SKM-1 treated with dmso at 0.1 percent for 144 hours (cell line): ENCODE measurements around the gene MAP3K1.

ENCODE experiments used
- DNase-seq: peaks from one replicate; lab custom pipeline; 2025; ENCODE audit not compliant: unreplicated experiment; lab: John Stamatoyannopoulos, UW

Gene MAP3K1

GRCh38 chr5:56845277-56845676, 29.9 kb downstream of the MAP3K1 start:
- DNase-seq: no peak

DNA sequence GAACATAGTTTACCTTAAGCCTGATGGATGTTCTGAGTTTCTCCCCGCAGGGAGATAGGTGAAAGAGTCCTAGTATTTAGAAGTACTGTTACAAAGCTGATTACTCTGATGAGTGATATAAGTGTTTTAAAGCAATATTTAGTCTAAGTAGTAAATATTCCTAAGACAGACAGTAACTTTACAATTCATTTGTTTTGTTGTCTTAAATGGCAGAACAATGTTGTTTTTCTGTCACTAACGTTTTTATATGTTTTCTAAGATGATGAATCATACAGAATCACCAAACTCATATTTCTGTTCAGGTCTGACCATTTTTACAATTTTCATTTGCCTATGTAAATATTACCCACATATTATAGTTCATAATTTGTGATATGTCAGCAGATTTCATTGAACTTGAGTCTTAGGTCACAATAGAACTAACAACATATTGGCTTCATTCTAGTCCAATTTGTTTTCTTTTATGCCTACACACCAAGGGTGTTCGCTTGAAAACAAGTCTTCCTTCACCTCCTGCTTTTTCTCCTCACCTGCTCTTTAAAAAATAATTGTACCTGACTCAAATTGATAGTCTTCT, 30.6 kb downstream of the MAP3K1 start:
- no peak for DNase-seq

GRCh38 chr5:56848206-56848605, 32.9 kb downstream of the MAP3K1 start:
- no peak for DNase-seq

GRCh38 chr5:56849671-56850070, 34.3 kb downstream of the MAP3K1 start:
- no peak for DNase-seq

DNA sequence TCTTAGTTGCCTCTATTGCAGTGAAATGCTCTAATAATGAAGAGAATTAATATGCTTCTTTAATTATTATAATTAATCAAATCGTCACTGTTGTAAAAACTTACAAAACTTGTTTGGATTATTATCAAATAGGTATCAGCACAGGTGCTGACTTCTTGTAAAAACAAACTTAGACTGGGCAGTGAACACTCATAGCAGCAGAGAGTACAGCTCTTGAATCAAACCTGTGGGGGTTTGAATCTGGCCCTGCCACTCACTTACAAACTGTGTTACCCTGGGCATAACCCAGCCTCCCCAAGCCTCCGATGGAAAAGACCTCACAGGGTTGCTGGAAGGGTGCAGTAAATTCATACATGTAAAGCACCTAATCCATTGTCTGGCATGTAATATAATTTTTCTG, 35.1 kb downstream of the MAP3K1 start:
- no peak for DNase-seq

DNA sequence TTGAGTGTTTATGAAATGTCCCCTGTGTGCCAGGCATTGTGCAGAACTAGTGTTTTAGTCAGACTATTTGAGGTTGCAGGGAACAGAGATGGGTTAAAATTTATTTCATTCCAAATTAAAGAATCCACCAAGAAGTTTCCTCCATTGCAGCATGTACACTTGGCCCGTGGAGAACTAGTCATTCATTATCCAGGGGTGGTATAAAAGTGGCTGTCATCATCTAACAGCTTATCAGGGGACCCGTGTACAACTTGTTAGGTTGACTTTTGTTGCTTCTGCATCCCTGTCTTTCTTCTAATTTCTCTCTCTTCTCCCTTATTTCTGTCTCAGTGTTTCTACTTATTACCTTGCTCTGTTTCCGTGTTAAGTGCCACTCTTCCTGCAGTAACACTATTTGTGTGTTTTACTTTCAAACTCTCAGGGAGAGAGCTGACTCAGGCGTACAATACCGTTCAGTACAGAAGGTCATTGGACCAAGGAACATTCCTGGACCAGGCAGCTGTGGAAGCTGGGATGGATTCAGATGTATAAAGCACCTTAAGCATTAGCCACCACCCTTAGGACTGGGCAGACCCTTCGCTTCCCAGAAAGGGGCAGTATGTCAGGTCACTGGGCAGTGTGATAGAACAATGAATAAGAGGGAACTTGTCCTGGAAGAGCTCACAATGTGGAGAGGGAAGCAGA, 36.1 kb downstream of the MAP3K1 start:
- no peak for DNase-seq

DNA sequence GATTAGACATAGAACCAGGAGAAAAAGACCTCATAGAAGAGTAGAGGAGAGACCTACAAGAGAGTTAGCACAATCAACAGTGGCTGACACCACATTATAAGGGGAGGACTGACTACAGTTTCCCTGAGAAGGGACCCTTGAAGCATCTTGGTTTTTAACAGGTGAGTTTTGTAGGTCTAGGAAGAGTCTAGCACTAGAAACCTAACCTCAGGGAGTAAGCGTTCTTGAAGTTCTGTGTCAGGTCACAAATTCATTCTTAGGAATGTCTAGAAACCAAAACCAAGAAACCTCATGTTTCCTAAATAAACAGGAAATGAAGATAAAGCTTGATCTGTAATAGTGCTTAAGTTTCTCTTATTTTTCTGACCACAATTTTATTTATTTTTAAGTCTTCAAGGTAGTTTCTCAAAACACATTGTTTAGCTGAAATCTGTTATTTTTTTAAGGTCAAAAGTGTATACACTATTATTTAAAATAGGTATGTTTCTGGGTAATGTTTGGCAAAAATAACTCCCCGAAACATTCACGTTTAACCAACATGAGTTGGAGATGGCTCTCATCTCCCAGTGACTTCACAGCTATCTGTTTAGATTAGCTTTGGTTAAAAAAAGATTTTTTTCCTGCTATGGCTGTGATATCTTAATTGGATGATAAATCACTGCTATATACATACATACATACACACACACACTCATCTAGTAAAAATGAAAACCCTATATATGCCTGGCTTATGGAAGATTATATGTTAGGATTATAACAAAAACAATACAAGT, 37.1 kb downstream of the MAP3K1 start:
- no peak for DNase-seq

- no peak for DNase-seq
Measured at GRCh38 chr5:56853698-56854097, 38.3 kb downstream of the MAP3K1 start.

DNA sequence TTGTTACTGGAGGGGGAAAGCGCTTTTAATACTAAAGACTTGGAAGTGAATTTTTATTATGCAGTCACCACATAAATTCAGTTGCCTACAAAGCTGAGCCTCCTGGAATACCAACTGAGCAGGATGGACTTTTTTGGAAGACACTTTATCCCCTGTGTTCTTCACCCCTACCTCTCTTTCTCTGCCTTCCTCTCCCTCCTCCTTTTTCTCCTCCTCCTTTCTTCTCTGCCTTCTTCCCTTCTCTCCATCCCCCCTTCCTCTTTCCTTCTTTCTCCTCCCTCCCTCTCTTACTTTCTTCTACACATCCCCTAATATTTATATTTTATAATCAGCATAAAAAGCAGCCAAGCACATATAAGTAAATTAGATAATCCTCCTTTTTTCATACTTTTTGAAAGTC, 39.6 kb downstream of the MAP3K1 start:
- no peak for DNase-seq

DNA sequence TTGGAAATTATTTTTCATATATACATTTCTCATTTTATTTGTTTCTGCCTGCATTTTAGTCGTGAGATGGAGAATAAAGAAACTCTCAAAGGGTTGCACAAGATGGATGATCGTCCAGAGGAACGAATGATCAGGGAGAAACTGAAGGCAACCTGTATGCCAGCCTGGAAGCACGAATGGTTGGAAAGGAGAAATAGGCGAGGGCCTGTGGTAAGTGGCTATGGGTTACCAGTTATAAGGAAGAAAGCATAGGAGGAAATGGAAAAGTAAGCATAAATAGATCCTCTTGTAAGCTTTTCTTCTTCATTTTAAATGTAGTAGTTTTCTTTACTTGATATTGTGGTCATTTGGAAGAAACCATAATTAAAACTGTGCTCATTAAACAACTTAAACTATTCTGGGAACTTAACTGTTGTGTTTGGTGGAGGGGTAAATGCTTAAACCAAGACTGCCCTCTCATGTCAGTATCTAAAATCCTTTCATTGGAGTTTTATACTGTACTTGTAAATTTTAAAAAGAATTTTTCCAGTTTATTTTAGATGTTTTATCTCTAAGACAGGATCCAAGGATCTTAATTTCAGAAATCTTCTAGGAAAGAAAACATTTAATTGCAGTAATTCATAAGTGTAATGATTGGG, 41.3 kb downstream of the MAP3K1 start:
- no peak for DNase-seq

- DNase-seq: no peak
Measured at GRCh38 chr5:56858777-56859442, 43.6 kb downstream of the MAP3K1 start.

GRCh38 chr5:56861893-56862485, 46.6 kb downstream of the MAP3K1 start:
- DNase-seq: no peak

DNA sequence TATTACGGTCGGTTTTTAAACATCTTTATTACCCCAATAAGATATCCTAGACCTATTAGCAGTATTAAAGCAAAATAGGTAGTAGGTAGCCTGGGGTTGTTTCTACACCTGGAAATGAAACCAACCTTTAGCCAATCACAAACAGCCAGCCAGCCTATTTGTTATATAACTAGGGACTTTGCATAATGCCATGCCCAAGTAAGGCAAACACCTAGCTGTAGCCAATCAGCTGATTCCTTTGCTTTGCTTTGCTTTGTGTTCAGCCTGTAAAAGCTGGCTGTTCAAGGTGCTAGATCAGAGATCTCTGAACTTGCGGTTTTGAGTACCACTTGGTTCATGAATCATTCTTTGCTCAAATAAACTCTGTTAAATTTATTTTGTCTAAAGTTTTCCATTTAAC, 47.6 kb downstream of the MAP3K1 start:
- no peak for DNase-seq

DNA sequence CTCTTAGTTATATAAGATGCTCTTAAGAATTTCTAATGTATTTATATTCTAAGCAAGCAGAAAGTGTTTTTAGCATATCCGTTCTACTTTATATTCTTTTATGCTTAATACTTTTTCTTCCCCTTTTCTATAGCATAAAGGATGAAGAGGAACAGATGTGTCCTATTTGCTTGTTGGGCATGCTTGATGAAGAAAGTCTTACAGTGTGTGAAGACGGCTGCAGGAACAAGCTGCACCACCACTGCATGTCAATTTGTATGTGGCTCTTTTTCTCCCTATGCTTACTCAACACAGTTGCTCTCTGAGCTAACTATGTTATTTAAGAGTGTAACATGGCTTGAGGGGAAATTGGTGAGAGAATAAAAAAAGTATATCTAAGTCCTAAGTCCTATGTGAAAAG, 56.4 kb downstream of the MAP3K1 start:
- DNase-seq: no peak

DNA sequence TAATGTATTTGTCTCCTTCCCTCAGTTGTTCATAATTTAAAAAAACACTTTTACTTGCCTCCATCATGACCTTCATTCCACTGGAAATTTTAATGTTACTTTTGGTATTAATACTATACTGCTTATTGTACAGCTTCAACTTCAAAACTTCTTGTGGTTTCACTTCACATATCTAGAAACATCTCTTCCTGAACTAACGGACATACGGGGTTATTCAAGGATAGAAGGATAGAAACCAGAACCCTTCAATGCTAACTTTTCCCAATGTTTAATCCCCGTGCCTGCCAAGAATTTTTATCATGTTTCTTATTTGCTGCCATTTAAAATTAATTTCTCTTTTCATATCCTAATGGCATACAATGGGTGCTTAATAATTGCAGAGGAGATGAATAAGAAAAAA, 57.7 kb downstream of the MAP3K1 start:
- DNase-seq: no peak

GRCh38 chr5:56876327-56876726, 61.0 kb downstream of the MAP3K1 start:
- DNase-seq: no peak

GRCh38 chr5:56881571-56881970, 66.2 kb downstream of the MAP3K1 start:
- no peak for DNase-seq

DNA sequence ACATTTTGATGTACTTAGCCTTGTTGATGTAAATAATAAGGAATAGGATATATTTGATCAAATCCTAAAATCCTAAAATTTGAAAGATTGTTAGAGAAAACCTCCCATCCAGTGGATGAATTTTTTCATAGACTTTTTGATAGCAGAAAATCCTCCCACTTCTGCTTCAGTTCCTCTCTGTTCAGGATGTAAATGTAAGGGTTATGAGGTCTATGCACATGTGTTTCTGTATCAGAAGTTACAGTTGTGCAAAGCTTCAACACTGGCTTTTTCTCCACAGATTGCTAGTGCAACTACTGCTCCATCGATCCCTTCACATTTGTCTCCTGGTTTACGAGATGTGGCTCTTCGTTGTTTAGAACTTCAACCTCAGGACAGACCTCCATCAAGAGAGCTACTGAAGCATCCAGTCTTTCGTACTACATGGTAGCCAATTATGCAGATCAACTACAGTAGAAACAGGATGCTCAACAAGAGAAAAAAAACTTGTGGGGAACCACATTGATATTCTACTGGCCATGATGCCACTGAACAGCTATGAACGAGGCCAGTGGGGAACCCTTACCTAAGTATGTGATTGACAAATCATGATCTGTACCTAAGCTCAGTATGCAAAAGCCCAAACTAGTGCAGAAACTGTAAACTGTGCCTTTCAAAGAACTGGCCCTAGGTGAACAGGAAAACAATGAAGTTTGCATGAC, 78.1 kb downstream of the MAP3K1 start:
- DNase-seq: no peak

DNA sequence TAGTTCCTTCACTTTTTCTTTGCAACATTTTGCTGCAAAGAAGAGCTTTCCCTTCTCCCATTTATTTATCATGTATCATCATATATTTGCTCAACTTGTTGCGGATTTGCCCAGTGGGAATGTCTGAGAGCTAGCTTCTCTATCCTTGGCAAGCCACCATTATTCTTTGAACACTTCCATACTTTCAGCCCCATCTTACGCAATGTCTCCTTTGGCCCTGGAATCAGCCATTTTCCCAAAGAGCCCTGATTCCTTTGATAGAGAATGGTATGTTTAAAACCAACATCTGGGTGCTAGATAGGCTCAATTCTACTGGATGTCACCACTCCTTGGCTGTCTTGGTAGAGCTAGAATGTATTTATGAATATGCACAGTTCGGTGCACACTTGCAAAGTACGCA, 81.4 kb downstream of the MAP3K1 start:
- DNase-seq: no peak

- no peak for DNase-seq
Measured at GRCh38 chr5:56898213-56898612, 82.9 kb downstream of the MAP3K1 start.
